Thoracic aorta (tissue), 2 donors: ENCODE results near the gene TMEM158. TPM values are rescaled to one million over a fixed set of nuclear protein-coding genes. Genes with fewer than 3 reads are reported as not detected.

ENCODE experiments used
- ATAC-seq: fragments of 150-250 bp; one replicate; pipeline ENCODE4 v1.8.0; 2017; ENCODE audit warnings: low read depth; ENCODE audit not compliant: insufficient number of reproducible peaks, low FRiP score
- DNase-seq: peaks from one replicate; pipeline ENCODE4 v3.0.0-alpha.2; 2020; ENCODE audit warnings: low spot score
- H3K27ac ChIP-seq, 2 donors: fragments of 200-600 bp; sonication (generic); 1 replicate in 1 of 2; 2 replicates in 1 of 2; pipeline ENCODE4 v1.5.1; 2016; ENCODE audit warnings: mild to moderate bottlenecking in 2 of 2, moderate library complexity in 2 of 2
- H3K27me3 ChIP-seq: fragments of 200-600 bp; sonication (generic); replicated peaks from 2 replicates; pipeline ENCODE4 v1.6.0; 2016; ENCODE audit warnings: mild to moderate bottlenecking; ENCODE audit not compliant: insufficient read depth
- H3K36me3 ChIP-seq: fragments of 200-600 bp; sonication (generic); one replicate; pipeline ENCODE4 v1.5.1; 2016
- H3K4me1 ChIP-seq, 2 donors: fragments of 200-600 bp; sonication (generic); 1 replicate in 1 of 2; 2 replicates in 1 of 2; pipeline versions ENCODE4 v1.5.1 to v1.6.0; 2016; ENCODE audit warnings: low read depth in 2 of 2, mild to moderate bottlenecking in 1 of 2; ENCODE audit not compliant: control insufficient read depth in 1 of 2
- H3K4me3 ChIP-seq: fragments of 200-600 bp; sonication (generic); 2 replicates; pipeline ENCODE4 v1.5.1; 2016; ENCODE audit warnings: mild to moderate bottlenecking
- H3K9me3 ChIP-seq: fragments of 200-600 bp; sonication (generic); 2 replicates; pipeline ENCODE4 v1.5.1; 2016
- total RNA-seq, 2 donors: library from RNA; depleted of rRNA; stranded (reverse); fragments of >200 nt; gene quantifications; one replicate each; pipeline versions ENCODE4 v1.1.0 to v1.2.3, GENCODE V29; 2016
- TF ChIP-seq, protein P1 (sequence below): fragments of 200-600 bp; sonication (generic); IDR thresholded peaks from one replicate; pipeline ENCODE4 v1.5.1; 2019; ENCODE audit warnings: antibody characterized with exemption

The TMEM158 gene
- total RNA-seq, 2 donors from 2014 or later, result 0.41 to 2.2 TPM

DNA sequence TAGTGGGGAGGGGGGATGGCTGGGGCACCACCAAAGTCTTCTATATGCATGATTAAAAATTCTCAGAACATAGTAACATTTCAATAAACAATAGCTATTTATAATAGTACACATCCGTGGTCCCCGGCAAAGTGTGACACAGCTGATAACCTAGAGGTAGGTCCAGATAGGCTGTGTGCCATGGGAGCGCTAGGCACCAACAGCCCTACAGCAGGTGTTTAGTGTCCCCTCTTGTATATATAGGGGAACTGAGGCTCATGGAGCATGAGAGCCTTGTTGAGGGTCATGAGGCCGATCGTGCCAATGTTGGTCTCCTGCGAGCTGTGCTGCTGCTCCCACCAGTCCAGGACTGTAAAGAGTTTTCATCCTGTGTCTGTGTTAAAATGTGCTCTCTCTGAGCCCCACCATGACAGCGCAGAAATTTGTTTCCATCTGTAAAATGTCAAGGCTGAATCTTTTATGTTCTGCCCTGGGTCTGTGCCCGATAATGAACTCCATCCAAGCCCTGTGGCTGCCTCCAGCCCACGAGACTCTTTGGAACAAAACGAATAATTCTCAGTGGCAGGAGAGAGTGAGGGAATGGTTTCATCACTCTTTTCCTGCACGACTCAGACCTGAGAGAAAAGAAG lies 14.5 kb downstream of the TMEM158 start:
- Histone ChIP-seq H3K9me3 (no peaks in the 10 kb centered on the region), H3K4me3 (no peak overlapping the region), H3K27ac (no peak overlapping the region), H3K4me1 (no peaks in the 10 kb centered on the region), H3K36me3 (no peaks in the 10 kb centered on the region), H3K27me3 (no peaks in the 10 kb centered on the region)
- ATAC-seq (no peak), DNase-seq (no peak)
- TF ChIP-seq, protein P1, sequence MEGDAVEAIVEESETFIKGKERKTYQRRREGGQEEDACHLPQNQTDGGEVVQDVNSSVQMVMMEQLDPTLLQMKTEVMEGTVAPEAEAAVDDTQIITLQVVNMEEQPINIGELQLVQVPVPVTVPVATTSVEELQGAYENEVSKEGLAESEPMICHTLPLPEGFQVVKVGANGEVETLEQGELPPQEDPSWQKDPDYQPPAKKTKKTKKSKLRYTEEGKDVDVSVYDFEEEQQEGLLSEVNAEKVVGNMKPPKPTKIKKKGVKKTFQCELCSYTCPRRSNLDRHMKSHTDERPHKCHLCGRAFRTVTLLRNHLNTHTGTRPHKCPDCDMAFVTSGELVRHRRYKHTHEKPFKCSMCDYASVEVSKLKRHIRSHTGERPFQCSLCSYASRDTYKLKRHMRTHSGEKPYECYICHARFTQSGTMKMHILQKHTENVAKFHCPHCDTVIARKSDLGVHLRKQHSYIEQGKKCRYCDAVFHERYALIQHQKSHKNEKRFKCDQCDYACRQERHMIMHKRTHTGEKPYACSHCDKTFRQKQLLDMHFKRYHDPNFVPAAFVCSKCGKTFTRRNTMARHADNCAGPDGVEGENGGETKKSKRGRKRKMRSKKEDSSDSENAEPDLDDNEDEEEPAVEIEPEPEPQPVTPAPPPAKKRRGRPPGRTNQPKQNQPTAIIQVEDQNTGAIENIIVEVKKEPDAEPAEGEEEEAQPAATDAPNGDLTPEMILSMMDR, result no peak

DNA sequence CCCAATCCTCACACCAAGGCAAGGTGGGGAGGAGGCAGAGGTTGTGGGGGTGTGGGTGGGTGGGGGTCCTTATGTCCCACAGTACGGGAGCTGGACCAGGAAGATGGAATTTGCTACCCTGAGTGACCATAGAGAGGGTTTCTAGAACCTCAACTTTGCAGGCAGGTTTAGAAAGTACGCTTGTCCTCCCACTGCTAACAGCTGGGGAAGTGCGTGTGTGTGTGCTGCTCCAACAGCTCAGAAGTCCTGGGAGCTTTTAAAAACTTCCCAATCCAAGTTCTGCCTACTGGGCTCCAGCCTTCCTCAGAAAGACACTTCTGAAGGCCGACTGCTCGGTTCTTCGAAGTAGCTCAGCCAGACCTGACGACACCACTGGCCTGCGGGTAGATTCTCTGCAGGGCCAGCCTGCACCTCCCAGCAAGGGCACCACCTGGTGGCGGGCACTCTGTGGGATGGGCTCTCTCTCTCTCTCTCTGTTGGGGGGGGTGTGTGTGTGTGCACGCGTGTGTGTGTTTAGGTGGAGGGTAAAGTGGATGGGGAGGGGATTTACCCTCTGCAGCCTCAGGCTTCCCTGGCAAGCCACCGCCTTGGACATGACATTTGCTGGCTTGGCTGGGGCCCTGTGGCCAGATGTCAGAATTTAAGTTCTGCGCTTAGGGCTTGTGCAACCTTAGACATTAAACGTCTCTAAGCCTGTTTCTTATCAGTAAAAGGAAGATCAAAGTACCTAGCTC lies 15.6 kb downstream of the TMEM158 start:
- Histone ChIP-seq H3K36me3 (no peaks in the 10 kb centered on the region), H3K27me3 (no peaks in the 10 kb centered on the region), H3K27ac (no peak overlapping the region), H3K4me1 (no peaks in the 10 kb centered on the region), H3K4me3 (no peak overlapping the region), H3K9me3 (no peaks in the 10 kb centered on the region)
- peak; percentile 50 for DNase-seq
- TF ChIP-seq, protein P1, result peak; percentile 80
- ATAC-seq, result peak; percentile 63

DNA sequence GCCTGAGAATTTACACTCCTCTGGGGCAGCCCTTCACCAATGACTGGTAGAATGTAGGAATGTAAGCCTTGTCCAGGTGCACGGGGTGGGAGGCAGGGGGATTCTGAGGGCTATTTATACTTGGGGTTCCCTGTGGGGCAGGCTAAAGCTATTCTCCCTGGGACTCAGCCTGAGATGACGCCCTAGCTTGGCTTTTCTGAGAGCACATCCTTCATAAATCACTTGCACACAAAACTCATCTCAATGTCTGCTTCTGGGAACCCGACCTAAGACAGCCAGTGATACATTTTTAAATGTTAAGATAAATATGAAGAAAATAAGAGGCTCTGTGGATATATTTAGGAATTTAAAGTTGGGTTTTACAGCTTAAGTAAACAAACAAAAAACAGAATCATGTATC lies 16.6 kb downstream of the TMEM158 start:
- no peaks in the 10 kb centered on the region for H3K9me3 ChIP-seq
- DNase-seq (no peak), ATAC-seq (no peak)
- TF ChIP-seq, protein P1, result no peak
- no peaks in the 10 kb centered on the region for H3K4me1 ChIP-seq
- no peaks in the 10 kb centered on the region for H3K27me3 ChIP-seq
- no peak overlapping the region for H3K27ac ChIP-seq
- H3K4me3 ChIP-seq, result no peak overlapping the region
- no peaks in the 10 kb centered on the region for H3K36me3 ChIP-seq

DNA sequence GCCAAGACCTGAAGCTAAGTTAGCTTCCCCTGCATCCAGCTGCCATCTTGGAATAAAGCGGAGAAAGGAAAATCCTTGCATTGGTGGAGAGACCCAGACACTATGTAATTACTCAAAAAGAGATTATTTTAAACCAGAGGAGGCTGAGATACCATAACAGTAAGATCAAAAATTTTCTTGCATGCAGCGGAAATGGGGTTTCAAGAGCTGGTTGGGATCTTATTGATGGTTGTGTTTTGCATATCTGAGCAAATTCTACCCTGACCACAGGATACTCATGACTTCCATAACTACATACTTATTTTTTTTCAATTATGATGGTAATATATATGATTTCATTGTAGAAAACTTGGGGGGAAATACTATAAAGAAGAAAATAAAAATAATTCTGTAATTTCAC lies 17.5 kb downstream of the TMEM158 start:
- H3K4me1 ChIP-seq, result no peaks in the 10 kb centered on the region
- no peak for DNase-seq
- no peaks in the 10 kb centered on the region for H3K27me3 ChIP-seq
- H3K27ac ChIP-seq, result no peak overlapping the region
- no peak overlapping the region for H3K4me3 ChIP-seq
- TF ChIP-seq, protein P1, result no peak
- no peaks in the 10 kb centered on the region for H3K36me3 ChIP-seq
- H3K9me3 ChIP-seq, result no peaks in the 10 kb centered on the region
- no peak for ATAC-seq

DNA sequence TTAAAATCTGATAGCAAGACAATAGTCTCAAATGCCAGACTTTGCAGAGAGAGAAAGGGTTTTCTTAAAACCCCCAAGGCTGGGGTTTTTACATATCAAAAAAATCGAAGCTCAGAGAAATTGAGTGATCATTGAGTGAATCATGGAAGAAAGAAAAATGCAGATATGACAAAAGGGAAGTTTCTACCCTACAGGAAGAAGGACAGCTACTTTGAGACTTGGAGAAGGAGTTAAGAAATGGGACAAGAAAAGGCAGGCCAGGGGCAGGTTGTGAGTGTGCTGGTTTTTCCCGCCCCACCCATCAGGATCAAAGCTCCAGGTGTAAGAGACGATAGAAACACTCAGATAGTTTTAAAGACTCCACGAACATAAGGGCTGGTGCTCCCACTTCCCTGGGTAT lies 18.6 kb downstream of the TMEM158 start:
- H3K4me1 ChIP-seq, result no peaks in the 10 kb centered on the region
- H3K36me3 ChIP-seq, result no peaks in the 10 kb centered on the region
- H3K9me3 ChIP-seq, result no peaks in the 10 kb centered on the region
- no peak overlapping the region for H3K27ac ChIP-seq
- no peaks in the 10 kb centered on the region for H3K27me3 ChIP-seq
- DNase-seq (no peak), ATAC-seq (no peak)
- no peak overlapping the region for H3K4me3 ChIP-seq
- TF ChIP-seq, protein P1, result no peak
